GM19328 (cell line): ENCODE results near the gene COX6B1.
A peak's percentile ranks its signal among the peaks of the same experiment; 100 is the strongest.
"Not testable (repeated sequence)": the region's sequence is repeated elsewhere in the genome, so short reads cannot be mapped to it uniquely, and the experiment has no call there.

Experiments
- ATAC-seq: cut with Tn5 transposase; IDR thresholded peaks from one replicate; pipeline ENCODE4 v1.9.1; 2021; ENCODE audit warnings: mild to moderate bottlenecking, moderate library complexity; ENCODE audit not compliant: unreplicated experiment

The COX6B1 gene

GRCh38 chr19:35648017-35648961, at the start of gene COX6B1:
COX6B1 (plus strand) TSS chr19:35648323; CDS start chr19:35651244, 2,921 bp downstream.
- ATAC-seq = peak; percentile 48

GRCh38 chr19:35601971-35602370, 46.2 kb upstream of the COX6B1 start:
- no peak for ATAC-seq

GRCh38 chr19:35604436-35604835, 43.7 kb upstream of the COX6B1 start:
- not testable (repeated sequence) for ATAC-seq

GRCh38 chr19:35607170-35607569, 41.0 kb upstream of the COX6B1 start:
- ATAC-seq = not testable (repeated sequence)

- no peak for ATAC-seq
Observed at GRCh38 chr19:35607661-35608060, 40.5 kb upstream of the COX6B1 start.

GRCh38 chr19:35608251-35608650, 39.9 kb upstream of the COX6B1 start:
- ATAC-seq = no peak

GRCh38 chr19:35609851-35610353, 38.2 kb upstream of the COX6B1 start:
- ATAC-seq = no peak

GRCh38 chr19:35612224-35612558, 35.9 kb upstream of the COX6B1 start:
- no peak for ATAC-seq

GRCh38 chr19:35612559-35613321, 35.4 kb upstream of the COX6B1 start, which contains the start of gene HAUS5:
HAUS5 (plus strand) TSS chr19:35612735; CDS start chr19:35612795, 60 bp downstream.
- peak; percentile 77 for ATAC-seq

- no peak for ATAC-seq
Observed at GRCh38 chr19:35613574-35613973, 34.5 kb upstream of the COX6B1 start.

- no peak for ATAC-seq
Observed at GRCh38 chr19:35615036-35615435, 33.1 kb upstream of the COX6B1 start.

GRCh38 chr19:35618857-35619256, 29.3 kb upstream of the COX6B1 start:
- ATAC-seq = no peak

GRCh38 chr19:35619290-35619923, 28.7 kb upstream of the COX6B1 start:
- no peak for ATAC-seq

- ATAC-seq = no peak
Observed at GRCh38 chr19:35620001-35620400, 28.1 kb upstream of the COX6B1 start.

GRCh38 chr19:35621708-35622107, 26.4 kb upstream of the COX6B1 start:
- ATAC-seq = no peak

GRCh38 chr19:35622750-35623149, 25.4 kb upstream of the COX6B1 start:
- no peak for ATAC-seq

GRCh38 chr19:35623327-35624010, 24.7 kb upstream of the COX6B1 start:
- no peak for ATAC-seq

- no peak for ATAC-seq
Observed at GRCh38 chr19:35628264-35628564, 19.9 kb upstream of the COX6B1 start.

GRCh38 chr19:35628565-35629331, 19.4 kb upstream of the COX6B1 start, which contains the start of gene RBM42:
RBM42 (plus strand) TSS chr19:35629036; CDS start chr19:35629154, 118 bp downstream.
- peak; percentile 95 for ATAC-seq

GRCh38 chr19:35629332-35629633, 18.8 kb upstream of the COX6B1 start:
- ATAC-seq = no peak
